HEK293T (cell line): ENCODE results near the gene BMP10.

Experiments used
- BHLHE40 ChIP-seq: fragments of 450-650 bp; IDR thresholded peaks from 2 replicates; pipeline ENCODE4 v1.6.1; 2016; ENCODE audit warnings: mild to moderate bottlenecking, moderate library complexity, borderline replicate concordance
- ELF4 ChIP-seq: fragments of 450-650 bp; IDR thresholded peaks from 2 replicates; pipeline ENCODE4 v1.6.1; 2017; ENCODE audit warnings: antibody characterized with exemption
- FOXA1 ChIP-seq: fragments of 450-650 bp; IDR thresholded peaks from 2 replicates; pipeline ENCODE4 v1.6.1; 2016; ENCODE audit warnings: mild to moderate bottlenecking
- FOXM1 ChIP-seq: fragments of 450-650 bp; IDR thresholded peaks from 2 replicates; pipeline ENCODE4 v1.6.1; 2017; ENCODE audit warnings: mild to moderate bottlenecking, borderline replicate concordance
- LEF1 ChIP-seq: fragments of 450-650 bp; IDR thresholded peaks from 2 replicates; pipeline ENCODE4 v1.6.1; 2017; ENCODE audit warnings: mild to moderate bottlenecking, borderline replicate concordance
- NFRKB ChIP-seq: fragments of 450-650 bp; IDR thresholded peaks from 2 replicates; pipeline ENCODE4 v1.6.1; 2016; ENCODE audit warnings: mild to moderate bottlenecking, moderate library complexity
- SP1 ChIP-seq: fragments of 450-650 bp; IDR thresholded peaks from 2 replicates; pipeline ENCODE4 v1.6.1; 2017
- SUZ12 ChIP-seq: fragments of 450-650 bp; IDR thresholded peaks from 2 replicates; pipeline ENCODE4 v1.6.1; 2016; ENCODE audit warnings: mild to moderate bottlenecking
- TARDBP ChIP-seq: fragments of 450-650 bp; IDR thresholded peaks from 2 replicates; pipeline ENCODE4 v1.6.1; 2016
- ZNF384 ChIP-seq: fragments of 450-650 bp; IDR thresholded peaks from 2 replicates; pipeline ENCODE4 v1.6.1; 2016

- no peak for TF ChIP-seq BHLHE40
- no peak for TF ChIP-seq NFRKB
- no peak for TF ChIP-seq SUZ12
- no peak for TF ChIP-seq TARDBP
- TF ChIP-seq ZNF384: no peak
- TF ChIP-seq ELF4: no peak
- TF ChIP-seq FOXM1: no peak
- TF ChIP-seq LEF1: no peak
- TF ChIP-seq FOXA1: no peak
- no peak for TF ChIP-seq SP1
Measured at GRCh38 chr2:68853035-68853434, 18.2 kb downstream of the BMP10 start.
